ENCODE results near the gene PTPRK. TPM values are rescaled to one million over a fixed set of nuclear protein-coding genes. Genes with fewer than 3 reads are reported as not detected.

The PTPRK gene
- total and polyA plus RNA-seq, 9 of the 15 experiments (the other 6 are each of a cell fraction or from before 2014, with no cell fraction given), result 0.04 to 0.51 TPM; not detected in 7

DNA sequence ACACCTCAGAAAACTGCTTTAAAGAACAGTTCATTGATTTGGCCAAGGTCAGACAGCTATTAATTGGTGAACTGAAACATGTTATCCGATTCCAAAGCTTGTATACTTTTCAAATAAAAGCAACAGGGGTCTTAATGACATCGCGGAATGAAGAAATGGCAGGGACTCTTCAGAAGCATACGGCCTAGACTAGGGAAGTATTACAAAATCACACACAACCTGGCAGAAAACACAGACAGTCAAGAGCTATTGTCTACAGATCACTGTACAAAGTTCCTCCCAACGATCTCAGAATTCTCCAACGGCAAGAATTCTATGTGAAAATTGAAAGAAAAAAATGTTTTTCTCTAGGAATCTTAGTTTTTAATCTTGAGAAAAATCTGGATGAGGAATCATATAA, 105.5 kb downstream of the PTPRK start:
- ChIA-PET POLR2A (no interaction called here), CTCF (ENCODE audit: low intra/inter-chr PET ratio) (no interaction called here)
- intact Hi-C loops (cut with micrococcal nuclease) (no loop called here), in situ Hi-C loops (cut with MboI) (no loop called here)
- no peaks in the 10 kb centered on the region for H3K9me1 ChIP-seq (ENCODE audit: control insufficient read depth, insufficient read depth, low read length)
- no TSS peak for BruUV-seq (replicated peaks)
- no peak overlapping the region for H3K4me3 ChIP-seq
- 0 out of 2 replicates have a peak, but pooled peaks cover 2% of the 10 kb centered on the region for H3K9me3 ChIP-seq (replicated peaks; ENCODE audit: control insufficient read depth, insufficient read depth, low read depth, low read length)
- ATAC-seq, result no peak
- FAIRE-seq, result no peak
- H4K20me1 ChIP-seq (replicated peaks; ENCODE audit: control insufficient read depth, insufficient read depth, low read length), result no peaks in the 10 kb centered on the region
- H2AFZ ChIP-seq (ENCODE audit: low read depth, low read length), result no peak overlapping the region
- H3K27me3 ChIP-seq (ENCODE audit: control insufficient read depth in 2 of 2, insufficient read depth in 2 of 2, low read length in 2 of 2), result no peaks in the 10 kb centered on the region
- H3K4me2 ChIP-seq (ENCODE audit: insufficient read depth, low read length), result no peak overlapping the region
- no peak overlapping the region for H3K27ac ChIP-seq (ENCODE audit: extremely low read depth, low read depth, low read length)
- no peaks in the 10 kb centered on the region for H3K36me3 ChIP-seq (ENCODE audit: control insufficient read depth, insufficient read depth, low read length)
- no peak overlapping the region for H3K9ac ChIP-seq (ENCODE audit: insufficient read depth in 1 of 2, low read depth in 2 of 2, low read length in 2 of 2)
- 1% methylated on average over 6 of the region's 6 CpGs for WGBS (ENCODE audit: insufficient coverage, low coverage, missing lambda C conversion rate)
- no peaks in the 10 kb centered on the region for H3K79me2 ChIP-seq (ENCODE audit: control insufficient read depth, insufficient read depth, low read length)
- no peak for TF ChIP-seq RFX5 (IDR thresholded peaks at IDR 0.05; ENCODE audit: low read depth, low read length)
- TF ChIP-seq NR1H2 (CRISPR knock-in tag; IDR thresholded peaks at IDR 0.05), result no peak
- no peak for TF ChIP-seq EGR1 (conservative IDR thresholded peaks at IDR 0.05)
- no peak for TF ChIP-seq ZFP36 (IDR thresholded peaks at IDR 0.05; ENCODE audit: low read depth, low read length, partially characterized antibody)
- TF ChIP-seq ZNF436 (CRISPR knock-in tag; IDR thresholded peaks at IDR 0.05), result no peak
- TF ChIP-seq, protein P1, sequence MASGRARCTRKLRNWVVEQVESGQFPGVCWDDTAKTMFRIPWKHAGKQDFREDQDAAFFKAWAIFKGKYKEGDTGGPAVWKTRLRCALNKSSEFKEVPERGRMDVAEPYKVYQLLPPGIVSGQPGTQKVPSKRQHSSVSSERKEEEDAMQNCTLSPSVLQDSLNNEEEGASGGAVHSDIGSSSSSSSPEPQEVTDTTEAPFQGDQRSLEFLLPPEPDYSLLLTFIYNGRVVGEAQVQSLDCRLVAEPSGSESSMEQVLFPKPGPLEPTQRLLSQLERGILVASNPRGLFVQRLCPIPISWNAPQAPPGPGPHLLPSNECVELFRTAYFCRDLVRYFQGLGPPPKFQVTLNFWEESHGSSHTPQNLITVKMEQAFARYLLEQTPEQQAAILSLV (tag; IDR thresholded peaks at IDR 0.05), result no peak
- TF ChIP-seq, protein P2, sequence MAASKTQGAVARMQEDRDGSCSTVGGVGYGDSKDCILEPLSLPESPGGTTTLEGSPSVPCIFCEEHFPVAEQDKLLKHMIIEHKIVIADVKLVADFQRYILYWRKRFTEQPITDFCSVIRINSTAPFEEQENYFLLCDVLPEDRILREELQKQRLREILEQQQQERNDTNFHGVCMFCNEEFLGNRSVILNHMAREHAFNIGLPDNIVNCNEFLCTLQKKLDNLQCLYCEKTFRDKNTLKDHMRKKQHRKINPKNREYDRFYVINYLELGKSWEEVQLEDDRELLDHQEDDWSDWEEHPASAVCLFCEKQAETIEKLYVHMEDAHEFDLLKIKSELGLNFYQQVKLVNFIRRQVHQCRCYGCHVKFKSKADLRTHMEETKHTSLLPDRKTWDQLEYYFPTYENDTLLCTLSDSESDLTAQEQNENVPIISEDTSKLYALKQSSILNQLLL (CRISPR knock-in tag; IDR thresholded peaks at IDR 0.05; ENCODE audit: borderline replicate concordance), result no peak
- no peak for TF ChIP-seq KDM5B (IDR thresholded peaks at IDR 0.05; ENCODE audit: insufficient replicate concordance, low read depth, low read length)
- TF ChIP-seq TSC22D4 (tag; IDR thresholded peaks at IDR 0.05), result no peak
- TF ChIP-seq PTTG1 (tag; IDR thresholded peaks at IDR 0.05; ENCODE audit: low read depth), result no peak
- no peak for DNase-seq (ENCODE audit: extremely low read depth in 1 of 4, low spot score in 3 of 4)
- H3K4me1 ChIP-seq (replicated peaks in 1 of 2; ENCODE audit: control insufficient read depth in 2 of 2, insufficient read depth in 2 of 2, low read length in 2 of 2), result no peaks in the 10 kb centered on the region

Measured in K562 (cell line).